Lower leg skin (tissue), 3 donors: ENCODE measurements around the gene ITGB5.

ENCODE experiments used
- POLR2A ChIP-seq, 2 donors: fragments of 450-650 bp; IDR thresholded peaks; one replicate each; pipeline ENCODE4 v1.6.1; 2016 to 2017; ENCODE audit warnings: antibody characterized with exemption in 2 of 2, mild to moderate bottlenecking in 1 of 2, moderate library complexity in 1 of 2
- TF ChIP-seq, protein P1 (sequence below), 3 donors: fragments of 450-650 bp; IDR thresholded peaks; one replicate each; pipeline ENCODE4 v1.5.1; 2016; ENCODE audit warnings: antibody characterized with exemption in 3 of 3, mild to moderate bottlenecking in 3 of 3, moderate library complexity in 2 of 3

DNA sequence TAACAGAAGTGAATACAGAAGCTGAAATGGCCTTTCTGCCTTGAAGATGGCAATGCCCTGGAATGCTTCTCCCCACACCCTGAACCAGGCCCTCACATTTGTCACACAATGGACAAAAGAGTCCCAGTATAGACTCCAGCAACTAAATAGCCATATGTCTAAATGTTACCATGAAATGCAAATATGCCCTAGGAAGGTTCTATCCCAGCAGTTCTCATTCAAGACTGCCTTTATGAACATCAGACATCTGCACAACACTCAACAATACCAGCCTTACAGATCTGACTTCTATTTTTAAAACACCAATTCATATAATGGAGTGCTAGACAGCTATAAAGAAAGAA is 7.9 kb downstream of the ITGB5 start:
- TF ChIP-seq, protein P1, sequence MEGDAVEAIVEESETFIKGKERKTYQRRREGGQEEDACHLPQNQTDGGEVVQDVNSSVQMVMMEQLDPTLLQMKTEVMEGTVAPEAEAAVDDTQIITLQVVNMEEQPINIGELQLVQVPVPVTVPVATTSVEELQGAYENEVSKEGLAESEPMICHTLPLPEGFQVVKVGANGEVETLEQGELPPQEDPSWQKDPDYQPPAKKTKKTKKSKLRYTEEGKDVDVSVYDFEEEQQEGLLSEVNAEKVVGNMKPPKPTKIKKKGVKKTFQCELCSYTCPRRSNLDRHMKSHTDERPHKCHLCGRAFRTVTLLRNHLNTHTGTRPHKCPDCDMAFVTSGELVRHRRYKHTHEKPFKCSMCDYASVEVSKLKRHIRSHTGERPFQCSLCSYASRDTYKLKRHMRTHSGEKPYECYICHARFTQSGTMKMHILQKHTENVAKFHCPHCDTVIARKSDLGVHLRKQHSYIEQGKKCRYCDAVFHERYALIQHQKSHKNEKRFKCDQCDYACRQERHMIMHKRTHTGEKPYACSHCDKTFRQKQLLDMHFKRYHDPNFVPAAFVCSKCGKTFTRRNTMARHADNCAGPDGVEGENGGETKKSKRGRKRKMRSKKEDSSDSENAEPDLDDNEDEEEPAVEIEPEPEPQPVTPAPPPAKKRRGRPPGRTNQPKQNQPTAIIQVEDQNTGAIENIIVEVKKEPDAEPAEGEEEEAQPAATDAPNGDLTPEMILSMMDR (IDR thresholded peaks at IDR 0.05), result no peak
- TF ChIP-seq POLR2A (IDR thresholded peaks at IDR 0.05), result no peak
